Measurements from ENCODE around the gene CPT1B.

GRCh38 chr22:50578776-50579310 lies 616 bp upstream of the CPT1B start:
- TF ChIP-seq, protein P1, sequence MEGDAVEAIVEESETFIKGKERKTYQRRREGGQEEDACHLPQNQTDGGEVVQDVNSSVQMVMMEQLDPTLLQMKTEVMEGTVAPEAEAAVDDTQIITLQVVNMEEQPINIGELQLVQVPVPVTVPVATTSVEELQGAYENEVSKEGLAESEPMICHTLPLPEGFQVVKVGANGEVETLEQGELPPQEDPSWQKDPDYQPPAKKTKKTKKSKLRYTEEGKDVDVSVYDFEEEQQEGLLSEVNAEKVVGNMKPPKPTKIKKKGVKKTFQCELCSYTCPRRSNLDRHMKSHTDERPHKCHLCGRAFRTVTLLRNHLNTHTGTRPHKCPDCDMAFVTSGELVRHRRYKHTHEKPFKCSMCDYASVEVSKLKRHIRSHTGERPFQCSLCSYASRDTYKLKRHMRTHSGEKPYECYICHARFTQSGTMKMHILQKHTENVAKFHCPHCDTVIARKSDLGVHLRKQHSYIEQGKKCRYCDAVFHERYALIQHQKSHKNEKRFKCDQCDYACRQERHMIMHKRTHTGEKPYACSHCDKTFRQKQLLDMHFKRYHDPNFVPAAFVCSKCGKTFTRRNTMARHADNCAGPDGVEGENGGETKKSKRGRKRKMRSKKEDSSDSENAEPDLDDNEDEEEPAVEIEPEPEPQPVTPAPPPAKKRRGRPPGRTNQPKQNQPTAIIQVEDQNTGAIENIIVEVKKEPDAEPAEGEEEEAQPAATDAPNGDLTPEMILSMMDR (IDR thresholded peaks at IDR 0.05), result no peak
- no peak for TF ChIP-seq POLR2A (IDR thresholded peaks at IDR 0.05)

Measured in lower leg skin (tissue), 3 donors.